RWPE1 (cell line): ENCODE measurements around the gene NTM.

Experiments
- CTCF ChIA-PET: fragments of 350-600 bp; sonication (Branson Sonifier 250); formaldehyde crosslinking; extraction: SDS; loops from one replicate; lab custom pipeline; 2021; lab: Yijun Ruan, JAX
- POLR2A ChIA-PET: fragments of 400-600 bp; formaldehyde crosslinking; extraction: SDS; loops from one replicate; lab custom pipeline; 2020; ENCODE audit warnings: antibody characterized with exemption; ENCODE audit not compliant: low non-redundant PET; lab: Yijun Ruan, JAX
- DNase-seq: peaks from one replicate; pipeline ENCODE4 v3.0.0; 2012; ENCODE audit warnings: low spot score
- H3K27ac ChIP-seq: fragments of 450-650 bp; 2 replicates; pipeline ENCODE4 v1.5.1; 2017
- TF ChIP-seq, protein P1 (sequence below): fragments of 450-650 bp; conservative IDR thresholded peaks from 2 replicates; pipeline ENCODE4 v1.5.1; 2017; ENCODE audit warnings: low read depth, mild to moderate bottlenecking

The NTM gene

DNA sequence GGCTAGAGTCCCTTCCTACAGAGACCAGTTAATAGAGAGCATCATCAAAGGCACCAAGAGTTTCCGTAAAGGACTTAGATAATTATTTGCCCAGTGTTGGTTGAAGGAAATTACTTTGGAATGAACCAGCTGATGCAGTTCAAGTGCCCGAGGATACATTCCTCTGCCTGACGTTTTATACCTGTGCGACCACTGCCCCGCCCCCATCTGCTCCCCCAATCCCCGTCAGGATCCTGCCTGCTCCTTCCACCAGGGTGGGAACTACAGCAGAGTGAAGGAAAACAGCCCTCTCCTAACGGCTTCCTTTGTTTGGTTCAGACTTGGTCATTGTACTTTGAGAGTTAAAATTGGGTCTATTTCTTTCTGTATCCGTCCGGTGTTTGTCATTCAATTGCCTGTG, 761.5 kb downstream of the NTM start:
- TF ChIP-seq, protein P1, sequence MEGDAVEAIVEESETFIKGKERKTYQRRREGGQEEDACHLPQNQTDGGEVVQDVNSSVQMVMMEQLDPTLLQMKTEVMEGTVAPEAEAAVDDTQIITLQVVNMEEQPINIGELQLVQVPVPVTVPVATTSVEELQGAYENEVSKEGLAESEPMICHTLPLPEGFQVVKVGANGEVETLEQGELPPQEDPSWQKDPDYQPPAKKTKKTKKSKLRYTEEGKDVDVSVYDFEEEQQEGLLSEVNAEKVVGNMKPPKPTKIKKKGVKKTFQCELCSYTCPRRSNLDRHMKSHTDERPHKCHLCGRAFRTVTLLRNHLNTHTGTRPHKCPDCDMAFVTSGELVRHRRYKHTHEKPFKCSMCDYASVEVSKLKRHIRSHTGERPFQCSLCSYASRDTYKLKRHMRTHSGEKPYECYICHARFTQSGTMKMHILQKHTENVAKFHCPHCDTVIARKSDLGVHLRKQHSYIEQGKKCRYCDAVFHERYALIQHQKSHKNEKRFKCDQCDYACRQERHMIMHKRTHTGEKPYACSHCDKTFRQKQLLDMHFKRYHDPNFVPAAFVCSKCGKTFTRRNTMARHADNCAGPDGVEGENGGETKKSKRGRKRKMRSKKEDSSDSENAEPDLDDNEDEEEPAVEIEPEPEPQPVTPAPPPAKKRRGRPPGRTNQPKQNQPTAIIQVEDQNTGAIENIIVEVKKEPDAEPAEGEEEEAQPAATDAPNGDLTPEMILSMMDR: no peak
- POLR2A ChIA-PET: no interaction called here
- H3K27ac ChIP-seq: no peak overlapping the region
- no peak for DNase-seq
- CTCF ChIA-PET: interaction anchor here (1.0 kb wide), 1 partner anchor 264 kb away, joined by 5 read pairs; no protein-coding TSS in a partner anchor

DNA sequence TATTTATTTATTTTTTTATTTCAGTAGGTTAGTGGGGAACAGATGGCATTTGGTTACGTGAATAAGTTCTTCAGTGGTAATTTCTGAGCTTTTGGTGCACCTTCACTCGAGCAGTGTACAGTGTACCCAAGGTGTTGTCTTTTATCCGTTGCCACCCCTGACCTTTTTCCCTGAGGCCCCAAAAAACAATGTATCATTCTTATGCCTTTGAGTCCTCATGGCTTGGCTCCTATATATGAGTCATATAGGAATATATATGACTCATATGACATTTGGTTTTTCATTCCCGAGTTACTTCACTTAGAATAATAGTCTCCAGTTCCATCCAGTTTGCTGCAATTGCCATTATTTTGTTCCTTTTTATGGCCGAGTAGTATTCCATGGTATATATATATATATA, 763.9 kb downstream of the NTM start:
- no peak overlapping the region for H3K27ac ChIP-seq
- CTCF ChIA-PET: no interaction called here
- POLR2A ChIA-PET: no interaction called here
- TF ChIP-seq, protein P1: no peak
- DNase-seq: peak; percentile 30

DNA sequence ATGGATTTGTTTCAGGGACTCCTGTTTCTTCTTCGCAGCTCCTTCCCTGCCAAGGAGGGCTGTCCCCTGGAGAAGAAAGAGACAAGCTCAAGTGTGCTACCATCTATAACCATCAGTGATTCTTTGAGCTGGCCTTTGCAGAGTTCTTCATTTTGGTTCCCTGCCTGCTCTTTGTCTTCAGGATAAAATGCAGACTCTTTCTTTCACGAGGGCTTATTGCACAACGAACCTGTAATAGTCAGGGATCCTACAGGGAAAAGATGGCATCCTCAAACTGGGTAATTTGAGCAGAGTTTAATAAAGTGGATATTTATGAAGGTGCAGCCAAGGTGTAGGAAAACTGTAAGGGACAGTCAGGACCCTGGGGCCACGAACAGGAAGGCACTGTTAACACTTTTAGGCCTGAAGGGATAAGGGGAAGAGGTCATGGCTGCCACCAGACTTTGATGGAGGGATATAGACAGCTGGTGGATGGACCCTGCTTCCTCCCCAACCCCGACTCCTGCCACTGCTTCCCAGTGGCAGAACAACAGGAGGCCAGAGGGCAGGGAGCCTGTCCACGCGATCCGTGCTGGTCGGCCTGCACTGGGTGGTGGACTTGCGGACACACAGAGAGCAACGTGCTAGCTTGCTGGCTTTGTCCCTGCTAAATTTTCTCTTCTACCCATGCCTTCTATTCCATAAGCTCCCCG, 767.0 kb downstream of the NTM start:
- TF ChIP-seq, protein P1: no peak
- POLR2A ChIA-PET: no interaction called here
- CTCF ChIA-PET: interaction anchor here (0.6 kb wide), 2 partner anchors 67 to 200 kb away, joined by 3 read pairs; no protein-coding TSS in a partner anchor
- no peak overlapping the region for H3K27ac ChIP-seq
- DNase-seq: no peak

DNA sequence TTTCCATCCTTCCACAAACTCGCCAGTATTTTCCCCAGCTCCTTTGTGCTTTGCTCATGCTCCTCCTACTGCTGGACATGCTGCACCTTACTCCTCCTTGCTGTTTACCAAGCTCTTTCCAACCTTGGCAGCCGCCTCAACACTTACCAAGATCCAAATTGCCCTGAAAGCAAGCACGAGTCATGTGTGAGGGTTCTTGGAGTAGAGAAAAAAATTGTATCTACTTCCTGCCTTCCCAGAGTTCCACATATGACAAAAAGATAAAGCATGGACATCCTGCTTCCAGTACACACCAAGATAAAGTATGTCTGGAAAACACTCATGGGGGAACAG, 767.5 kb downstream of the NTM start:
- DNase-seq: no peak
- H3K27ac ChIP-seq: no peak overlapping the region
- TF ChIP-seq, protein P1: no peak
- ChIA-PET CTCF (no interaction called here), POLR2A (no interaction called here)

DNA sequence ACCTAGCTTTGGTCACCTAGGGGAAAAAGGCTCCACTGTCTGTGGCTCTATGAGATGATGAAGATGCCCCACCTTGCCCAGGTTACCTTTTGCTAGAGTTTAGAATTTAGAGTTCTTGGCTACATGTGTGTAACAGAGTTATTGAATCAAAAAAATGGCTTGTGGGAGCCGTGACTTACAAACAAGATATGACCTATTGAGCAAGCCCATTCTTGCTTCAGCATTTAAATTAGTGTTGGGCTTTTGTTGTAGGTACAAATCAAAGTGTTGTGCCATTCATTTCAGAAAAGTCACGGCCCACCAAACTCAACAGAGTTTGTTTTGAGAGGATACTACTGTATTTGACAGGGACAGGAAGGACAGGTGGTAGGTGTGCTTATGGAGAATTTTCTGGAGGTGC, 768.8 kb downstream of the NTM start:
- ChIA-PET CTCF (no interaction called here), POLR2A (no interaction called here)
- TF ChIP-seq, protein P1: no peak
- no peak for DNase-seq
- H3K27ac ChIP-seq: no peak overlapping the region

DNA sequence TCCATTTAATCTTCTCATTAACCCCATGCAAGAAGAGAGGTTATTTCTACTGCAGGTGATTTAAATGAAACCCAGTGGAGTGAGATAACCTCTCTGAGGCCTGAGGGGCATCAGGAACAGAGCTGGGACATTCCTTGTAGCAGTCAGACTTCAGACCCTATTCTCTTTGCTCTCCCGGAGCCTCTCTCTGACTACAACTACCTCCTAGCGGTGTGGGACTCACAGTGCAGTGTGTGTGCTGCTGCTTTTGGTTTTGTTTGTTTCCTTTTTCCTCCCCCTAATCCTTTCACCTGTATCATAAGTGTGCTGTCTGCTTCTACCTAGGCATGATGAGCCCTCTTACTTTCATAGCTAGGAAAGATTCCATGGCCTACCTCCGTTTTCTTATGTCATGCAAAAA, 769.6 kb downstream of the NTM start:
- ChIA-PET CTCF (no interaction called here), POLR2A (no interaction called here)
- H3K27ac ChIP-seq: no peak overlapping the region
- DNase-seq: no peak
- TF ChIP-seq, protein P1: no peak
